B cell (primary cell): Measurements from ENCODE around the gene MRTFB. TPM values are rescaled to one million over a fixed set of nuclear protein-coding genes. Genes with fewer than 3 reads are reported as not detected.

ENCODE experiments used
- ATAC-seq: fragments of 200-7000 bp; cut with Tn5 transposase; one replicate; pipeline ENCODE4 v1.10.0; 2021; ENCODE audit warnings: low read depth, mild to moderate bottlenecking, moderate number of reproducible peaks, moderate library complexity
- CTCF ChIA-PET: fragments of 350-600 bp; sonication (Branson Sonifier 250); formaldehyde crosslinking; loops from one replicate; lab custom pipeline; 2021; ENCODE audit warnings: antibody characterized with exemption, inconsistent platforms; lab: Charles Lee
- POLR2A ChIA-PET: fragments of 350-600 bp; sonication (Branson Sonifier 250); formaldehyde crosslinking; loops from one replicate; lab custom pipeline; 2021; ENCODE audit warnings: antibody characterized with exemption; lab: Charles Lee
- DNase-seq: peaks from one replicate; pipeline ENCODE4 v3.0.0; 2013
- H2AFZ ChIP-seq: 2 replicates; pipeline ENCODE4 v1.6.1; 2012; ENCODE audit warnings: mild to moderate bottlenecking, low read depth, low read length; ENCODE audit not compliant: insufficient read depth, poor library complexity, severe bottlenecking
- H3K27ac ChIP-seq, 2 donors: 1 replicate in 1 of 2; 2 replicates in 1 of 2; pipeline ENCODE4 v1.5.1; 2012 to 2013; ENCODE audit warnings: low read length in 2 of 2, mild to moderate bottlenecking in 2 of 2, moderate library complexity in 1 of 2
- H3K27me3 ChIP-seq, 4 experiments: fragments of 200-600 bp in 1 of 4; sonication (generic) in 1 of 4; replicated peaks in 1 of 4; 1 replicate in 2 of 4; 2 replicates in 2 of 4; pipeline versions ENCODE4 v1.6.1 to v1.7.0; 2013 to 2016; ENCODE audit warnings: low read length in 3 of 4, mild to moderate bottlenecking in 2 of 4, mixed read lengths in 1 of 4, moderate library complexity in 1 of 4; ENCODE audit not compliant: insufficient read depth in 4 of 4, control insufficient read depth in 3 of 4; ENCODE audit errors: control extremely low read depth in 1 of 4
- H3K36me3 ChIP-seq, 2 experiments: replicated peaks in 1 of 2; 1 replicate in 1 of 2; 2 replicates in 1 of 2; pipeline versions ENCODE4 v1.6.1 to v1.7.1; 2013; ENCODE audit warnings: low read length in 1 of 2; ENCODE audit not compliant: insufficient read depth in 2 of 2, control insufficient read depth in 1 of 2; ENCODE audit errors: control extremely low read depth in 1 of 2, extremely low read depth in 1 of 2
- H3K4me1 ChIP-seq, 2 donors: fragments of 200-600 bp in 1 of 2; sonication (generic) in 1 of 2; 1 replicate in 1 of 2; 2 replicates in 1 of 2; pipeline versions ENCODE4 v1.5.1 to v1.6.1; 2013 to 2017; ENCODE audit warnings: low read length in 2 of 2; ENCODE audit not compliant: control insufficient read depth in 2 of 2, insufficient read depth in 2 of 2
- H3K4me2 ChIP-seq: replicated peaks from 2 replicates; pipeline ENCODE3; 2012; ENCODE audit warnings: mild to moderate bottlenecking, low read depth, low read length; ENCODE audit not compliant: poor library complexity, severe bottlenecking
- H3K4me3 ChIP-seq, 5 experiments: fragments of 200-600 bp in 1 of 5; sonication (generic) in 1 of 5; 1 replicate in 3 of 5; 2 replicates in 2 of 5; pipeline versions ENCODE4 v1.5.1 to v1.7.0; 2011 to 2016; ENCODE audit warnings: low read length in 4 of 5, mild to moderate bottlenecking in 4 of 5, low read depth in 2 of 5, control low read depth in 1 of 5, moderate library complexity in 1 of 5; ENCODE audit not compliant: insufficient read depth in 1 of 5; ENCODE audit errors: control extremely low read depth in 1 of 5, extremely low read depth in 1 of 5
- H3K79me2 ChIP-seq: fragments of 200-600 bp; sonication (generic); one replicate; pipeline ENCODE4 v1.6.0; 2016; ENCODE audit warnings: low read length; ENCODE audit not compliant: control insufficient read depth, insufficient read depth
- H3K9ac ChIP-seq: fragments of 200-600 bp; sonication (generic); 2 replicates; pipeline ENCODE4 v1.6.1; 2017; ENCODE audit warnings: mild to moderate bottlenecking, low read length, moderate library complexity
- H3K9me3 ChIP-seq, 3 donors: one replicate each; pipeline versions ENCODE4 v1.6.1 to v1.7.1; 2013; ENCODE audit warnings: low read length in 2 of 3; ENCODE audit not compliant: control insufficient read depth in 2 of 3, insufficient read depth in 1 of 3; ENCODE audit errors: control extremely low read depth in 1 of 3
- H4K20me1 ChIP-seq: 2 replicates; pipeline ENCODE4 v1.6.0; 2012; ENCODE audit warnings: mild to moderate bottlenecking, low read length; ENCODE audit not compliant: insufficient read depth, control insufficient read depth, poor library complexity, severe bottlenecking
- H3K27ac Mint-ChIP-seq: one replicate; pipeline ENCODE4 v1.8.0; 2021; ENCODE audit warnings: mixed read lengths
- H3K27me3 Mint-ChIP-seq: one replicate; pipeline ENCODE4 v1.8.0; 2021; ENCODE audit warnings: mixed read lengths
- H3K4me1 Mint-ChIP-seq: one replicate; pipeline ENCODE4 v1.8.0; 2021; ENCODE audit warnings: mixed read lengths
- H3K4me3 Mint-ChIP-seq: one replicate; pipeline ENCODE4 v1.8.0; 2021; ENCODE audit warnings: mixed read lengths
- H3K9me3 Mint-ChIP-seq: one replicate; pipeline ENCODE4 v1.8.0; 2022; ENCODE audit warnings: mixed read lengths; ENCODE audit not compliant: insufficient read depth
- EZH2 ChIP-seq: IDR thresholded peaks from 2 replicates; pipeline ENCODE4 v1.6.1; 2012; ENCODE audit warnings: borderline replicate concordance, low read depth, mild to moderate bottlenecking, moderate library complexity, low read length; ENCODE audit not compliant: insufficient read depth, poor library complexity, severe bottlenecking
- WGBS: methylation state at CpG from one replicate; pipeline ENCODE4 v1.1.5; 2013; ENCODE audit warnings: missing lambda C conversion rate; ENCODE audit not compliant: insufficient coverage; 5-methylcytosine and 5-hydroxymethylcytosine counted together
- intact Hi-C: fragments of 100-400 bp; cut with micrococcal nuclease; formaldehyde crosslinking; loops from one replicate; pipeline ENCODE4 v1.10.0; 2022
- polyA plus RNA-seq: library from polyadenylated mRNA; depleted of rRNA; stranded (reverse); fragments of >200 nt; gene quantifications from 2 replicates; pipeline ENCODE4 v1.2.3, GENCODE V29; 2012
- total RNA-seq, 2 donors: library from RNA; stranded (reverse); fragments of 120-200 nt in 1 of 2; gene quantifications; 1 replicate in 1 of 2; 2 replicates in 1 of 2; pipeline versions ENCODE4 v1.2.3 to v1.2.4, GENCODE V29; 2013 to 2022
- TF ChIP-seq, protein P1 (sequence below): fragments of 200-600 bp; IDR thresholded peaks from one replicate; pipeline ENCODE4 v1.8.0; 2022; ENCODE audit warnings: antibody characterized with exemption, mild to moderate bottlenecking

The MRTFB gene
- total and polyA plus RNA-seq, 2 donors (not counting 1 experiment from before 2014, with no cell fraction given) = 6.6 to 39.5 TPM

DNA sequence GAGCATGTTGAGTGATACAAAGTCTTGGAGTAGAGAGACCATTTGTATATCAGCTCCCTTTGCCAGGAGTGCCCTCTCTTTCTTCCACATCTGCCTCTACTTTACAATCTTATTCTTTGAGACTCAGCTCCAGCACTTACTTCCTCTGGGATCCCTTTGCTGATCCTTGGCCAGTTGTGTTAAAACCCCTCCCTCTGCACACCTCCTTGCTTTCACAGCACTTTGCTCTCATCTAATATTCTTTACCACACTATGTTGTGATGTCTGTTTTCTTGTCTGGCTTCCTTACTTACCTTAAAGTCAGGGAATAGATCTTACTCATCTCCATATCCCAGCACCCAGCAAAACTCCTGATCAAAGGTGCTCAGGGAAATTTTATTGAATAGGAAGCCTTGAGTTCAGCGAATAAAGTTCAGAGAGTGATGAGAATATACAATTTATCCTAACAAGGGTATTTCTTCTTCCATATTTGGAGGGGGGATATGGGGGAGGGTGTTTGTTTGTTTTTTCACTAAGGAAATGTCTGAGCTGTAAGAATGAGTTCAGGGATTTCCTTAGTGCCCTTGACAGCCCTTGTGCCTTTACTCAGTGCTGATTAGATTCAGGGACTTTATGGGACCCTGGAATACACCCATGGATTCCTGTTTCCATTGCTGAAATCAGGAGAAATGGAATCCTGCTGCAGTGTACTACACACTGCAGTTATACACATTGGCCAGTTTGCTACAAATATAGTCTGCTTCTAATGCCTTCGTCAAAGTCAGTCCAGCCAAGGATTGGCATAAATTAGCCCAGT, 32.0 kb downstream of the MRTFB start:
- Mint-ChIP-seq H3K27ac (no peak overlapping the region), H3K4me1 (peaks cover 24% of the 10 kb centered on the region), H3K9me3 (no peaks in the 10 kb centered on the region), H3K4me3 (no peak overlapping the region), H3K27me3 (no peaks in the 10 kb centered on the region)
- TF ChIP-seq EZH2 = no peak
- TF ChIP-seq, protein P1, sequence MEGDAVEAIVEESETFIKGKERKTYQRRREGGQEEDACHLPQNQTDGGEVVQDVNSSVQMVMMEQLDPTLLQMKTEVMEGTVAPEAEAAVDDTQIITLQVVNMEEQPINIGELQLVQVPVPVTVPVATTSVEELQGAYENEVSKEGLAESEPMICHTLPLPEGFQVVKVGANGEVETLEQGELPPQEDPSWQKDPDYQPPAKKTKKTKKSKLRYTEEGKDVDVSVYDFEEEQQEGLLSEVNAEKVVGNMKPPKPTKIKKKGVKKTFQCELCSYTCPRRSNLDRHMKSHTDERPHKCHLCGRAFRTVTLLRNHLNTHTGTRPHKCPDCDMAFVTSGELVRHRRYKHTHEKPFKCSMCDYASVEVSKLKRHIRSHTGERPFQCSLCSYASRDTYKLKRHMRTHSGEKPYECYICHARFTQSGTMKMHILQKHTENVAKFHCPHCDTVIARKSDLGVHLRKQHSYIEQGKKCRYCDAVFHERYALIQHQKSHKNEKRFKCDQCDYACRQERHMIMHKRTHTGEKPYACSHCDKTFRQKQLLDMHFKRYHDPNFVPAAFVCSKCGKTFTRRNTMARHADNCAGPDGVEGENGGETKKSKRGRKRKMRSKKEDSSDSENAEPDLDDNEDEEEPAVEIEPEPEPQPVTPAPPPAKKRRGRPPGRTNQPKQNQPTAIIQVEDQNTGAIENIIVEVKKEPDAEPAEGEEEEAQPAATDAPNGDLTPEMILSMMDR = no peak
- POLR2A ChIA-PET = no interaction called here
- Histone ChIP-seq H3K4me3 (no peak overlapping the region), H3K79me2 (peaks cover 70% of the 10 kb centered on the region), H3K4me2 (no peak overlapping the region), H3K27ac (no peak overlapping the region), H3K27me3 (no peaks in the 10 kb centered on the region), H3K9me3 (peaks cover 0 to 5% (median 0%) of the 10 kb centered on the region in 3 donors), H4K20me1 (no peaks in the 10 kb centered on the region), H3K9ac (no peak overlapping the region), H2AFZ (no peak overlapping the region), H3K4me1 (peaks cover 0 to 5% of the 10 kb centered on the region in 2 donors), H3K36me3 (no peaks in the 10 kb centered on the region)
- intact Hi-C loops = no loop called here
- WGBS = 100% methylated on average over 1 of the region's 2 CpGs
- DNase-seq (no peak), ATAC-seq (no peak)
- CTCF ChIA-PET = no interaction called here

DNA sequence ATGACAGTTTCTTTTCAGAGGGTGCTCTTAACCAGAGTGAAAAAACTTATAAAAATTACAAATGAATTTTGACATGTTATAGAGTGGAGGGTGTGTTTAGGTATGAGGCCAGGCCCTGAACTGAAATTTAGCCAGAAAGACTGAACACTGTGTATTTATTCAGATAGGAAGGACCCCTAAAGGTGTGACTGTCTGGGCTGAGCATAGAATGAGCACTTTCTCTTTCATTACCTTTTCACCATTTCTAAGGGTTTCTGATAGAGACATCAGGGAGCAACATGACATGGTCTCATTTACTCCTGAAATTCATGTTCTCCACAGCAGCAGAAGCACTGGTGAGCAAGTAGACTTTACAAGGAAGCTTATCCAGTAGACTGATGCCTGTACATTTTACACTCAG, 32.9 kb downstream of the MRTFB start:
- DNase-seq = no peak
- H3K4me3 Mint-ChIP-seq = no peak overlapping the region
- H3K4me1 ChIP-seq = peaks cover 0 to 5% of the 10 kb centered on the region in 2 donors
- CTCF ChIA-PET = no interaction called here
- peaks cover 0 to 5% (median 0%) of the 10 kb centered on the region in 3 donors for H3K9me3 ChIP-seq
- H2AFZ ChIP-seq = no peak overlapping the region
- H3K79me2 ChIP-seq = peaks cover 64% of the 10 kb centered on the region
- intact Hi-C loops = no loop called here
- H3K9me3 Mint-ChIP-seq = no peaks in the 10 kb centered on the region
- no peak overlapping the region for H3K27ac ChIP-seq
- no peaks in the 10 kb centered on the region for H3K36me3 ChIP-seq
- no peak overlapping the region for H3K9ac ChIP-seq
- H3K27me3 Mint-ChIP-seq = no peaks in the 10 kb centered on the region
- H3K4me2 ChIP-seq = no peak overlapping the region
- POLR2A ChIA-PET = no interaction called here
- H3K27ac Mint-ChIP-seq = no peak overlapping the region
- no peaks in the 10 kb centered on the region for H3K27me3 ChIP-seq
- no peaks in the 10 kb centered on the region for H4K20me1 ChIP-seq
- peaks cover 24% of the 10 kb centered on the region for H3K4me1 Mint-ChIP-seq
- TF ChIP-seq, protein P1 = no peak
- TF ChIP-seq EZH2 = no peak
- no peak for ATAC-seq
- no peak overlapping the region for H3K4me3 ChIP-seq
